Skeletal muscle tissue (tissue), 4 donors: ENCODE results near the gene NUDT22. TPM values are rescaled to one million over a fixed set of nuclear protein-coding genes. Genes with fewer than 3 reads are reported as not detected.

ENCODE experiments used
- H3K27ac ChIP-seq: one replicate; pipeline ENCODE4 v1.7.0; 2013; ENCODE audit warnings: mild to moderate bottlenecking, low read depth, low read length, inconsistent platforms
- H3K27me3 ChIP-seq, 3 donors: one replicate each; pipeline ENCODE4 v1.7.0; 2013; ENCODE audit warnings: low read length in 3 of 3; ENCODE audit not compliant: control insufficient read depth in 3 of 3, insufficient read depth in 3 of 3
- H3K36me3 ChIP-seq, 3 donors: one replicate each; pipeline ENCODE4 v1.7.0; 2013; ENCODE audit warnings: low read length in 3 of 3; ENCODE audit not compliant: control insufficient read depth in 3 of 3, insufficient read depth in 3 of 3
- H3K4me1 ChIP-seq, 3 donors: one replicate each; pipeline ENCODE4 v1.7.0; 2013; ENCODE audit warnings: low read length in 3 of 3, mild to moderate bottlenecking in 3 of 3; ENCODE audit not compliant: control insufficient read depth in 3 of 3, insufficient read depth in 3 of 3
- H3K4me3 ChIP-seq, 3 donors: one replicate each; pipeline ENCODE4 v1.7.0; 2013; ENCODE audit warnings: low read length in 3 of 3
- H3K9ac ChIP-seq, 3 donors: one replicate each; pipeline ENCODE4 v1.7.0; 2013; ENCODE audit warnings: low read length in 3 of 3, mild to moderate bottlenecking in 3 of 3, moderate library complexity in 2 of 3, low read depth in 1 of 3
- H3K9me3 ChIP-seq, 3 donors: one replicate each; pipeline ENCODE4 v1.7.0; 2013; ENCODE audit warnings: low read length in 3 of 3; ENCODE audit not compliant: control insufficient read depth in 3 of 3
- total RNA-seq: library from RNA; depleted of rRNA; stranded (reverse); fragments of >200 nt; gene quantifications from one replicate; pipeline ENCODE4 v1.2.3, GENCODE V29; 2014
- donor health status: Osteomylitis.

NUDT22 gene
- total RNA-seq, 1 donor from 2014 or later = 17.2 TPM

- H3K4me1 ChIP-seq = peaks cover 17 to 43% (median 37%) of the 10 kb centered on the region in 3 donors
- peak overlapping the region in 1 of 3 donors; percentile 8 for H3K9ac ChIP-seq
- H3K27me3 ChIP-seq = no peaks in the 10 kb centered on the region
- H3K27ac ChIP-seq = no peak overlapping the region
- peaks cover 41 to 49% (median 49%) of the 10 kb centered on the region in 3 donors for H3K36me3 ChIP-seq
- no peak overlapping the region for H3K4me3 ChIP-seq
- no peaks in the 10 kb centered on the region for H3K9me3 ChIP-seq
Measured at GRCh38 chr11:64204464-64204989, 21.5 kb upstream of the NUDT22 start.

- Histone ChIP-seq H3K27ac (peak within 1 kb of the TSS; percentile 83), H3K9me3 (no peaks in the 10 kb centered on the region), H3K27me3 (no peaks in the 10 kb centered on the region), H3K9ac (peak within 1 kb of the TSS; percentile 62 to 77 (median 75)), H3K36me3 (peaks cover 24 to 32% (median 30%) of the 10 kb centered on the region in 3 donors), H3K4me1 (peaks cover 17 to 43% (median 37%) of the 10 kb centered on the region in 3 donors), H3K4me3 (peak within 1 kb of the TSS; percentile 52 to 67 (median 65))
Measured at GRCh38 chr11:64206457-64207255, 19.4 kb upstream of the NUDT22 start, which contains the start of gene FERMT3. Gene FERMT3 (plus strand): TSS chr11:64206721. CDS start chr11:64207365, 644 bp downstream.

GRCh38 chr11:64207256-64208085 is 18.6 kb upstream of the NUDT22 start:
- Histone ChIP-seq H3K36me3 (peaks cover 26 to 32% (median 26%) of the 10 kb centered on the region in 3 donors), H3K4me1 (peaks cover 15 to 41% (median 37%) of the 10 kb centered on the region in 3 donors), H3K27ac (peak overlapping the region; percentile 83)

GRCh38 chr11:64208086-64208795 is 17.8 kb upstream of the NUDT22 start:
- Histone ChIP-seq H3K36me3 (peaks cover 18 to 25% (median 19%) of the 10 kb centered on the region in 3 donors), H3K27me3 (no peaks in the 10 kb centered on the region), H3K27ac (peak overlapping the region; percentile 83), H3K4me1 (peaks cover 15 to 35% (median 32%) of the 10 kb centered on the region in 3 donors), H3K9ac (peak overlapping the region; percentile 54 to 64 (median 62)), H3K9me3 (no peaks in the 10 kb centered on the region), H3K4me3 (peak overlapping the region; percentile 52 to 67 (median 54))

More at GRCh38 chr11:64207256-64208085, 18.6 kb upstream of the NUDT22 start:
- H3K9me3 ChIP-seq = no peaks in the 10 kb centered on the region
- H3K9ac ChIP-seq = peak overlapping the region; percentile 62 to 77 (median 75)
- H3K27me3 ChIP-seq = no peaks in the 10 kb centered on the region
- peak overlapping the region; percentile 52 to 67 (median 65) for H3K4me3 ChIP-seq

GRCh38 chr11:64208796-64209562 is 17.1 kb upstream of the NUDT22 start:
- H3K4me1 ChIP-seq = peaks cover 15 to 35% (median 31%) of the 10 kb centered on the region in 3 donors
- H3K36me3 ChIP-seq = peaks cover 11 to 17% (median 11%) of the 10 kb centered on the region in 3 donors
- no peaks in the 10 kb centered on the region for H3K27me3 ChIP-seq
- peak overlapping the region in 1 of 3 donors; percentile 64 for H3K9ac ChIP-seq
- peak overlapping the region; percentile 83 for H3K27ac ChIP-seq
- no peaks in the 10 kb centered on the region for H3K9me3 ChIP-seq
- no peak overlapping the region for H3K4me3 ChIP-seq

GRCh38 chr11:64209563-64209843 is 16.6 kb upstream of the NUDT22 start:
- Histone ChIP-seq H3K9ac (no peak overlapping the region), H3K27ac (no peak overlapping the region), H3K36me3 (peaks cover 8 to 15% (median 9%) of the 10 kb centered on the region in 3 donors)

GRCh38 chr11:64210301-64211020 is 15.6 kb upstream of the NUDT22 start:
- no peaks in the 10 kb centered on the region for H3K9me3 ChIP-seq
- no peak overlapping the region for H3K4me3 ChIP-seq
- H3K27me3 ChIP-seq = no peaks in the 10 kb centered on the region
- H3K36me3 ChIP-seq = peaks cover 8 to 15% (median 8%) of the 10 kb centered on the region in 3 donors
- H3K27ac ChIP-seq = no peak overlapping the region
- H3K4me1 ChIP-seq = peaks cover 5 to 24% (median 21%) of the 10 kb centered on the region in 3 donors
- no peak overlapping the region for H3K9ac ChIP-seq

More at GRCh38 chr11:64209563-64209843, 16.6 kb upstream of the NUDT22 start:
- H3K9me3 ChIP-seq = no peaks in the 10 kb centered on the region
- no peaks in the 10 kb centered on the region for H3K27me3 ChIP-seq
- no peak overlapping the region for H3K4me3 ChIP-seq
- H3K4me1 ChIP-seq = peaks cover 10 to 30% (median 26%) of the 10 kb centered on the region in 3 donors

- peaks cover 4 to 10% (median 4%) of the 10 kb centered on the region in 3 donors for H3K36me3 ChIP-seq
- no peak overlapping the region for H3K27ac ChIP-seq
- no peak overlapping the region for H3K4me3 ChIP-seq
- no peaks in the 10 kb centered on the region for H3K9me3 ChIP-seq
- H3K9ac ChIP-seq = no peak overlapping the region
- peaks cover 5 to 19% (median 14%) of the 10 kb centered on the region in 3 donors for H3K4me1 ChIP-seq
- H3K27me3 ChIP-seq = no peaks in the 10 kb centered on the region
Measured at GRCh38 chr11:64211181-64211872, 14.7 kb upstream of the NUDT22 start.
